Measurements from ENCODE around the gene KLHL10. TPM values are rescaled to one million over a fixed set of nuclear protein-coding genes. Genes with fewer than 3 reads are reported as not detected.

The KLHL10 gene
- total RNA-seq (2022) = not detected in 2 replicates
- Bru-seq, nascent RNA = not detected
- percentile 13 among the genes with signal in this experiment for BruChase-seq, experiment 1, labeled RNA remaining after a 6-hour chase
- percentile 12 among the genes with signal in this experiment for BruChase-seq, experiment 2, labeled RNA remaining after a 2-hour chase
- long read RNA-seq = 0 reads

DNA sequence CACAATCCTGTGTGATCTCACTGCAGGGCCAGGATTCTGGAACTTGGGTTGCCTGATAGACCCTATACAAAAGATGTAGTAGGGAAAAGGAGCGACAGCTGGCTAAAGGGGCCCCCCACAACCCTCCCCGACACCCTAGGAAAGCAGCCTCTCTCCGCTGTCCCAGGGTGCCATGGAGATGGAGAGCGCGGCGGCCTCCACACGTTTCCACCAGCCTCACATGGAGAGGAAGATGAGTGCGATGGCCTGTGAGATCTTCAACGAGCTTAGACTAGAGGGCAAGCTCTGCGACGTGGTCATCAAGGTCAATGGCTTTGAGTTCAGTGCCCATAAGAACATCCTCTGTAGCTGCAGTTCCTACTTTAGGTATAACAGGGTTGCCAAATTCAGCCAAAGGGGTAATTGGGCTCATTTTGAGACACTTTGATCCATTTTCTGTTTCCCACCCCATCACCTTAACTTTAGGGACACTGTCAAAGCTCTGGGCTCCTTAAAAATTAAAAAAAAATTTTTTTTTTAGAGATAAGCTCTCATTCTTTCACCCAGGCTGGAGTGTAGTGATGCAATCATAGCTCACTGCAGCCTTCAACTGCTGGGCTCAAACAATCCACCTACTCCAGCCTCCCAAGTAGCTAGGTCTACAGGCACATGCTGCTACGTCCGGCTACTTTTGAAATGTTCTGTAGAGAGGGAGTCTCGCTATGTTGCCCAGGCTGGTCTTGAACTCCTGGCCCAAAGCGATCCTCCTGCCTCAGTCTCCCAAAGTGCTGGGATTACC lies at the start of gene KLHL10:
TSS of gene KLHL10 (plus strand) at position 65 of the 778 bp plus-strand sequence. CDS start at position 173, 108 bp downstream.
- BruUV-seq (replicated peaks) = no TSS peak
- H3K36me3 Mint-ChIP-seq (ENCODE audit: insufficient read depth, unreplicated experiment) = peaks cover 12% of the 10 kb centered on the region
- no peak within 1 kb of the TSS for H3K27ac Mint-ChIP-seq (ENCODE audit: low read depth, unreplicated experiment)
- no peaks in the 10 kb centered on the region for H3K9me3 Mint-ChIP-seq (ENCODE audit: unreplicated experiment)
- H3K27me3 Mint-ChIP-seq (ENCODE audit: insufficient read depth, unreplicated experiment) = no peaks in the 10 kb centered on the region
- POLR2A ChIA-PET = interaction anchor here (1.5 kb wide), 1 partner anchor 10 kb away, joined by 3 read pairs; no protein-coding TSS in a partner anchor
- no peak for DNase-seq (ENCODE audit: unreplicated experiment)
- CTCF ChIA-PET = interaction anchor here (0.6 to 1.1 kb wide), 4 partner anchors 24 to 1261 kb away, joined by 3 to 4 read pairs (median 4); no protein-coding TSS in a partner anchor
- peak within 1 kb of the TSS; percentile 75 for H3K4me3 Mint-ChIP-seq (ENCODE audit: unreplicated experiment)
- H3K4me1 Mint-ChIP-seq (ENCODE audit: insufficient read depth, unreplicated experiment) = peaks cover 9% of the 10 kb centered on the region
- TF ChIP-seq, protein P1, sequence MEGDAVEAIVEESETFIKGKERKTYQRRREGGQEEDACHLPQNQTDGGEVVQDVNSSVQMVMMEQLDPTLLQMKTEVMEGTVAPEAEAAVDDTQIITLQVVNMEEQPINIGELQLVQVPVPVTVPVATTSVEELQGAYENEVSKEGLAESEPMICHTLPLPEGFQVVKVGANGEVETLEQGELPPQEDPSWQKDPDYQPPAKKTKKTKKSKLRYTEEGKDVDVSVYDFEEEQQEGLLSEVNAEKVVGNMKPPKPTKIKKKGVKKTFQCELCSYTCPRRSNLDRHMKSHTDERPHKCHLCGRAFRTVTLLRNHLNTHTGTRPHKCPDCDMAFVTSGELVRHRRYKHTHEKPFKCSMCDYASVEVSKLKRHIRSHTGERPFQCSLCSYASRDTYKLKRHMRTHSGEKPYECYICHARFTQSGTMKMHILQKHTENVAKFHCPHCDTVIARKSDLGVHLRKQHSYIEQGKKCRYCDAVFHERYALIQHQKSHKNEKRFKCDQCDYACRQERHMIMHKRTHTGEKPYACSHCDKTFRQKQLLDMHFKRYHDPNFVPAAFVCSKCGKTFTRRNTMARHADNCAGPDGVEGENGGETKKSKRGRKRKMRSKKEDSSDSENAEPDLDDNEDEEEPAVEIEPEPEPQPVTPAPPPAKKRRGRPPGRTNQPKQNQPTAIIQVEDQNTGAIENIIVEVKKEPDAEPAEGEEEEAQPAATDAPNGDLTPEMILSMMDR (IDR thresholded peaks at IDR 0.05; ENCODE audit: unreplicated experiment) = no peak
- intact Hi-C loops (cut with micrococcal nuclease) = no loop called here

GRCh38 chr17:41792845-41793783 lies 44.5 kb upstream of the KLHL10 start:
- peak overlapping the region; percentile 96 for H3K27ac Mint-ChIP-seq (ENCODE audit: low read depth, unreplicated experiment)
- H3K27me3 Mint-ChIP-seq (ENCODE audit: insufficient read depth, unreplicated experiment) = no peaks in the 10 kb centered on the region
- peak; percentile 82 for DNase-seq (ENCODE audit: unreplicated experiment)
- H3K4me1 Mint-ChIP-seq (ENCODE audit: insufficient read depth, unreplicated experiment) = peaks cover 30% of the 10 kb centered on the region
- TF ChIP-seq, protein P1 (IDR thresholded peaks at IDR 0.05; ENCODE audit: unreplicated experiment) = no peak
- intact Hi-C loops (cut with micrococcal nuclease) = no loop called here
- H3K9me3 Mint-ChIP-seq (ENCODE audit: unreplicated experiment) = no peaks in the 10 kb centered on the region
- H3K4me3 Mint-ChIP-seq (ENCODE audit: unreplicated experiment) = peak overlapping the region; percentile 71
- BruUV-seq (replicated peaks) = TSS peak; percentile 67
- H3K36me3 Mint-ChIP-seq (ENCODE audit: insufficient read depth, unreplicated experiment) = no peaks in the 10 kb centered on the region
- ChIA-PET POLR2A (interaction anchor here (0.7 to 24.1 kb wide), 16 partner anchors 8 to 272 kb away, joined by 3 to 599 read pairs (median 4); partner anchors contain the start of genes EIF1, FKBP10, HAP1 and JUP), CTCF (interaction anchor here (0.7 to 1.2 kb wide), 2 partner anchors 9 to 36 kb away, joined by 3 to 9 read pairs; no protein-coding TSS in a partner anchor)

DNA sequence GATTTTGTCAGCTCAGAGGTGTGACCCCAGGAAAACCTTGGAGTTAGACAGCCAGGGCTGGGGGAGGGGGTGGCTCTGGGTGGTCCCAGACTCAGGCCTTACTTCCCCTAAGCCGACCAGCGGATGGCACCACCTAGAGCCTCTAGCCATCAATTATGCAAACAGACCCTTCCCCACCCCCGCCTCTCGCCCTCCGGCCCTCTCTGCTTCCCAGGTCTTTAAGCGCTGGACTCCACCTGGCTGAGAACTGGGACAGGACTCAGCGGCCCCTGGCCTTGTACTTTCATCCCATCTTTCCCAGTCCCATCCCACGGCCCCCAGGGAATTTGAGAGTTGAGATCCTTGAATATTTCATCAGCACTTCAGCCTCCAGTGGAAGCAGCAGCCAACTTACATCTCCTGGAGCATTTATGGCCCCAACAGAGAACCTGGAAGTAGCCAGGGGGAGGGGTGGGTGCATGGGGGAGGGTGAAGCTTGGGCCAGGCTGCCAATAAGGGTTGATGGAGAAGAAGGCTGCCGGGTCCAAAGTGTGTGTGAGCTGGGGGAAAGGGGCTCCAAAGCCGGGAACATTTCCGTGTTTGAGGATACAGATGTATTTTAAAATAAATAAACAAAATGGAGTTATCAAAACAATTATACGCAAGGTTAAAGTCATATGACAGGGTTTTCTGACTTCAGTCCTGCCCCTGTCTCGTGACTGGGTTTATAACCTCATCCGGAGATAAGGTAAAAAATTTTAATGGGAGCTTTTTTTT lies 43.7 kb upstream of the KLHL10 start:
- no TSS peak for BruUV-seq (replicated peaks)
- peak overlapping the region; percentile 71 for H3K4me3 Mint-ChIP-seq (ENCODE audit: unreplicated experiment)
- intact Hi-C loops (cut with micrococcal nuclease) = no loop called here
- H3K36me3 Mint-ChIP-seq (ENCODE audit: insufficient read depth, unreplicated experiment) = no peaks in the 10 kb centered on the region
- TF ChIP-seq, protein P1 (IDR thresholded peaks at IDR 0.05; ENCODE audit: unreplicated experiment) = no peak
- H3K27me3 Mint-ChIP-seq (ENCODE audit: insufficient read depth, unreplicated experiment) = no peaks in the 10 kb centered on the region
- POLR2A ChIA-PET = interaction anchor here (0.7 to 24.1 kb wide), 9 partner anchors 13 to 140 kb away, joined by 3 to 599 read pairs (median 4); partner anchors contain the start of genes EIF1, FKBP10, HAP1 and JUP
- no peaks in the 10 kb centered on the region for H3K9me3 Mint-ChIP-seq (ENCODE audit: unreplicated experiment)
- CTCF ChIA-PET = interaction anchor here (0.7 to 1.6 kb wide), 2 partner anchors 8 to 36 kb away, joined by 3 to 8 read pairs; partner anchors contain the start of gene JUP
- peaks cover 26% of the 10 kb centered on the region for H3K4me1 Mint-ChIP-seq (ENCODE audit: insufficient read depth, unreplicated experiment)
- DNase-seq (ENCODE audit: unreplicated experiment) = peak; percentile 28
- peak overlapping the region; percentile 96 for H3K27ac Mint-ChIP-seq (ENCODE audit: low read depth, unreplicated experiment)
